GM12872 (cell line): ENCODE results near the gene MYEOV.

Experiments used
- TF ChIP-seq, protein P1 (sequence below): IDR thresholded peaks from 3 replicates; pipeline ENCODE4 v1.5.1; 2011; ENCODE audit warnings: low read depth, mild to moderate bottlenecking, low read length, moderate library complexity; ENCODE audit not compliant: insufficient read depth

Gene MYEOV

DNA sequence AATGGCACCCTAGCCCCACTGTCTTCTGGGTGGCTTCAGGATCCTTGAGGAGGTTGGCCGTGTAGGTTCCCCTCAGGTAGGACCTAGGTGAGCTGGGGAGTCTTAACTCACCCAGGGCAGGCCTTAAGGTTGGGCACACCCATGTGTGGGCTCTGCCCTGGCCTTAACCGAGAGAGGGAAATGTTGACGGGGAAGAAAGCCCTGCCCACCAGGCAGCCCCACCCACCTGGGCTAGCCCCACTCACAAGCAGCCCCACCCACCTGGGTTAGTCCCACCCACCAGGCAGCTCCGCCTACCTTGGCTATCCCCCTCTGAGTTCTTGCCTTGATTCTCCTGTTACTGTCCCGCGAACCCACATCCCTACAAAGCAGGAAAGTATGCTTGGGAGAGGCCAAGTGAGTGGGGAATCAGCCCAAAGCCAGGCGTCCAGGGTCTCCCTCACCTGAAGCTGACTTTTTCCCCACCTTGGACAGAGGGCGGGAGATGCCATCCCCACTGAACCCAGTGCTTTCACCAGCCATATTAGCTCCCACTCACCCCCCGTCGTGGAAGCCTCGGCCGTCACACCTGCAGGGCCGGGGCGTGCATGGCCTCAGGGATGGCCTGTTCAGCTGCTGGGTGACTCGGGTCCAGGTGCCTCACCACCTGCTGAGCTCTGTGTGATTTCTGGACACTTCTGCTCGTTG, at the start of gene MYEOV:
MYEOV (plus strand) TSS at position 337 of the 687 bp plus-strand sequence. CDS start 1,200 bp downstream, outside the sequence.
- TF ChIP-seq, protein P1, sequence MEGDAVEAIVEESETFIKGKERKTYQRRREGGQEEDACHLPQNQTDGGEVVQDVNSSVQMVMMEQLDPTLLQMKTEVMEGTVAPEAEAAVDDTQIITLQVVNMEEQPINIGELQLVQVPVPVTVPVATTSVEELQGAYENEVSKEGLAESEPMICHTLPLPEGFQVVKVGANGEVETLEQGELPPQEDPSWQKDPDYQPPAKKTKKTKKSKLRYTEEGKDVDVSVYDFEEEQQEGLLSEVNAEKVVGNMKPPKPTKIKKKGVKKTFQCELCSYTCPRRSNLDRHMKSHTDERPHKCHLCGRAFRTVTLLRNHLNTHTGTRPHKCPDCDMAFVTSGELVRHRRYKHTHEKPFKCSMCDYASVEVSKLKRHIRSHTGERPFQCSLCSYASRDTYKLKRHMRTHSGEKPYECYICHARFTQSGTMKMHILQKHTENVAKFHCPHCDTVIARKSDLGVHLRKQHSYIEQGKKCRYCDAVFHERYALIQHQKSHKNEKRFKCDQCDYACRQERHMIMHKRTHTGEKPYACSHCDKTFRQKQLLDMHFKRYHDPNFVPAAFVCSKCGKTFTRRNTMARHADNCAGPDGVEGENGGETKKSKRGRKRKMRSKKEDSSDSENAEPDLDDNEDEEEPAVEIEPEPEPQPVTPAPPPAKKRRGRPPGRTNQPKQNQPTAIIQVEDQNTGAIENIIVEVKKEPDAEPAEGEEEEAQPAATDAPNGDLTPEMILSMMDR, result no peak

DNA sequence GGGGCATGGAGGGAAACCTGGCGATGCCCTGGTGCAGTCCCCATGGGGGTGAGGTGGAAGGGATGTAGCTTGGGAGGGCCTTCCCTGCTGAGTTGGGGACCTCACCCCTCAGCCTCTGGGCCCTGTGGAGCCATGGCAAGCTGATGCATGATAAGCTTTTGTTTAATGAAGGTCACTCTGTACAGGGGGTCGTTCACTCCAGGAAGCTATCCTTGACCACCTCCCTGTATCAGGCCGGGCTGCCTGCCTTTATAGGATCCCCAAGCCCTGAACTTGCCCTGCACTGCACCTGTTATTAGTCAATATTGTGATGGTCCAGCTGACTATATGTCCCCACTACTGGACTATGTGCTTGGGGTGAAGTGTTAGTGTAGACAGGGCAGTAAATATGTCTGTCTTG, 49.7 kb upstream of the MYEOV start:
- TF ChIP-seq, protein P1, result no peak

DNA sequence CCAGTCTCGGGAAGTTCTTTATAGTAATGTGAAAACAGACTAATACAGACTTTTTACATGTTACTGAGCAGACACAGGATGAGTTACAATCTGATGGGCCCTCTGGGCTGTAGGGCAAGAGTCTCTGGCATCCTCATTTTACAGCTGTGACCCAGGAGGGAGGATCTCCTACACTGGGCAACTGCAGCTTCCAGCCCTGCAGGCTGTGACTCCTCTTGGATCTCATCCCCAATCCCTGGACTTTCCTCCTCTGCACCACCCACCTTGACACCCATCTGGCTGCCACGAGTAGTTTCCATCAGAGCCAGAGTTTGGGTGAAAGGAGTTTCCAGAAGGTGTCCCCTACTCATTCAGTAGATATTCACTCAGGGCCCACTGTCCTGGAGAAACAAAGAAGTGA, 48.9 kb upstream of the MYEOV start:
- TF ChIP-seq, protein P1, result no peak

DNA sequence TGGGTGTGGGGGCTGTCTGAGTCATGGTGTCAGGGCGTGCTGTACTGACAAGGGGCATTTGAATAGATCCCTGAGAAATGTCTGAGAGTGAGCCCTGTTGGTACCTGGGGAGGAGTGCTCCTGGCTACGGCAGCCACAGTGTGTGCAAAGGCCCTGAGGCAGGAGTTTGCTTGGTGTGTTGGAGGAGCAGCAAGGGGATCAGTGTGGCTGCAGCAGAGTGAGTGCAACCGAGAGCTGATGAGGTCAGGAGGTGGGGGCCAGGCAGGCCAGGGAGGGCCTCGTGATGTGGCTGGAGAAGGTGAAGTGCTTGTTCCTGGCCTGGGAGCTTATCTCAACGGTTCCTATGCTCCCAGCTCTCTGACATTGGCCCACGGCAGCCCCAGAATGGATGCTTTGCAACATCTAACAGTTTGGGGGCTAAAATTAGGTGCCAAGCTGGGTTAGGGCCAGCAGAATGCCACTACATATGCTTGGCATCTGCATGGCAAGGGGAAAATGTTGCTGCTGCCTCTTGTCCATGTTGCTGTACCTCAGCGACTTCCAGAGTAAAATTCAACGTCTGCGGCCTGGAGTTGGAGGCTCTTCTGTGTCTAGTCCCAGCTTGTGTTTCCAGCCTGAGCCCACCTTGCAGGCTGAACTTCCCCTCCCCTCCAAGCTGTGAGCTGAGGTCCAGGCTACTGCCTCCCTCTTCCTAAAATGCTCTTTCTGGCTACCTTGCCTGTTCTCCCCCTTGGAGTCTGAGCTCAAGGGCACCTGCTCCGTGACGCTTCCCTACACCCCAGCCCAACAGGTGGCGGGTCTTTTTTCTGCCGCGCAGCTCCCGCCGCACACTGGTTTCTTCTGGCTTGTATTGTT, 48.2 kb upstream of the MYEOV start:
- TF ChIP-seq, protein P1, result no peak

DNA sequence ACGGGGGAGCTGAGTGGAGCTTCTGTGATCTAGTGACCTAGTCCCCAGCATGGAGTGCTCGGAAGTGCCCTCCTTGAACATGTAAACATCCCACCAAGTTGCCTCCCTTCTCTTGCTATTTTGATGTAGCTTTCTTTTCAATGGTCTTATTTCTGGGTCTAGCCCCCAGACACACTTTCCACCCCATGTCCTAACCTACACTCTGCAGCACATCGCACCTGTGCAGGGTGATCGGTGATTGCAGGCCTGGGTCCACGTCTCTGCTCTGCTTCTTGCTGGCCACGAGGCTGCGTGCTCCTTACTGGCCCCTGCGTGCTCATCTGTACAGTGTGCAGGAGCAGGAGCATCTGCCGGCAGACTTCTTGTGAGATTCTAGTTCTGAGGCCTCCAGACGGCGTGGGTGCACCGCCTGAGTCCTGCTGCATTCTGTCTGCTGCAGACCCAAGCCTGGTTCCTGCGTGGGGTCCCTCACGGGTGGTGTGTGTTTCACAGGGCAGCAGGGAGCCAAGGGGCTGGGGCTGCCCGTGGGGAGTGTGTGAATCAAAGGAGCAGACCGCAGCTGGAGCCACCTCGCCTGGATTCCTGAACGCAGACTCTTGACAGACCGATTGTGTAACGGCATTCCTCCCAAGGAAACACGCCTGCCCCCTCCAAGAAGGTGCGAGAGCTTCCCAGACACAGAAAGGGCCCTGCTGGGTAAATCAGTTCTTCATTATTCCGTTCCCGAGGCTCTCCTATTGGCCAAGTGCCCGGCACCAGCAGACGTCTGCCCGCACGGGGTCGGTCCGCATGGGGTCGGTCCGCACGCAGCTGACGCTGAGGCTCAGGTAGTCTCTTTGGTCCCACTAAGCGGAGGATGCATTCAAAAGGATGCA, 44.4 kb upstream of the MYEOV start:
- TF ChIP-seq, protein P1, result no peak

DNA sequence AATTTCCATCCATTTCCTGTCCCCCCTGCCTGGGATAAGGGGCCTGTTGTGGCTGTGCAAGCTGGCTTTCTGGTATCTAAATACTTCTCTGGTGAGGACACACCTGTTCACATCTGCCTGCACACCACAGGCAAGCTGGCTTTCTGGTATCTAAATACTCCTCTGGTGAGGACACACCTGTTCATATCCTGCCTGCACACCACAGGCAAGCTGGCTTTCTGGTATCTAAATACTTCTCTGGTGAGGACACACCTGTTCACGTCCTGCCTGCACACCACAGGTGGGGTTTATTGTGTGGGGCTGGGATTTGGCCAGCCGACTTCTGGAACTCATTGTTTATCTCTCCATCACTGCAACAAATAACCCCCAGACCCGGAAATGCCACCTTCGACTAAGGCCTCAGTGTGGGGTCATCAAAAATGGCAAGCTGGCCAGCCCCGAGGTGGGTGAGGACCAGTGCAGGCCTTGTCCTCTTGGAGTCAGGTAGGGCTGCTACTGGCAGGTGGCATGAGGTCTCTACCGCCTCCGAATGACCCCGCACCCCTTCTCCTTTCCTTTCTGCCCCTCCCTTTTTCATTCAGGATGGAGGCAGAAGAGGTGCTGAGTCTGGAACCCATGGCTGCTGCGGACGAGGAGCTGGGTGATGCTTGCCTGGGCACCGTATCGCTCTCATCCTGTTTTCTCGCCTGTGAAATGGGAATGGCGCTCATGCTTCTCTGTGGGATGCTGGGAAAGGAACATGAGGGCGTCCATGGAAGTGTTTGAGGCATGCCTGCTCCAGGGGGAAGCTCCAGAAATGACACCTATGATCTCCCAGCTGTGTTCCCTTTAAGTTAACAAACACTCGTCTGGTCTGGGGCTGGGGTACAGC, 43.5 kb upstream of the MYEOV start:
- TF ChIP-seq, protein P1, result no peak
